IMR-90 (cell line): Measurements from ENCODE around the gene DOCK2. TPM values are rescaled to one million over a fixed set of nuclear protein-coding genes. Genes with fewer than 3 reads are reported as not detected.

Experiments
- ATAC-seq: fragments of 200-7000 bp; cut with Tn5 transposase; 2 replicates; pipeline ENCODE4 v1.9.1; 2020; ENCODE audit warnings: low read depth, mild to moderate bottlenecking, moderate library complexity
- BruUV-seq: library from RNA; stranded (reverse); fragments of 400-500 nt; replicated peaks from 2 replicates; lab custom pipeline; 2021; lab: Mats Ljungman, UMichigan
- CTCF ChIA-PET: fragments of 300-600 bp; formaldehyde crosslinking; extraction: SDS; loops from one replicate; lab custom pipeline; 2021; ENCODE audit warnings: antibody characterized with exemption; lab: Yijun Ruan, JAX
- POLR2A ChIA-PET: fragments of 300-600 bp; sonication (Branson Sonifier 250); formaldehyde crosslinking; loops from one replicate; lab custom pipeline; 2022; ENCODE audit warnings: antibody characterized with exemption; ENCODE audit not compliant: unreplicated experiment; lab: Charles Lee
- DNase-seq: peaks from one replicate; pipeline ENCODE4 v3.0.0; 2013
- H2AFZ ChIP-seq: replicated peaks from 2 replicates; pipeline ENCODE3; 2013; ENCODE audit warnings: low read length, mild to moderate bottlenecking; ENCODE audit not compliant: poor library complexity
- H2AK5ac ChIP-seq: 2 replicates; pipeline ENCODE4 v1.6.1; 2013; ENCODE audit warnings: low read depth, low read length, inconsistent platforms
- H2AK9ac ChIP-seq: replicated peaks from 2 replicates; pipeline ENCODE3; 2013; ENCODE audit warnings: mild to moderate bottlenecking, low read depth, low read length, moderate library complexity; ENCODE audit not compliant: poor library complexity
- H2BK120ac ChIP-seq: 2 replicates; pipeline ENCODE4 v1.6.1; 2013; ENCODE audit warnings: low read depth, low read length, inconsistent platforms
- H2BK15ac ChIP-seq: 3 replicates; pipeline ENCODE4 v1.6.1; 2013; ENCODE audit warnings: low read depth, low read length, inconsistent platforms
- H2BK20ac ChIP-seq: 2 replicates; pipeline ENCODE4 v1.6.1; 2013; ENCODE audit warnings: low read depth, mild to moderate bottlenecking, inconsistent platforms, low read length, moderate library complexity
- H2BK5ac ChIP-seq: 2 replicates; pipeline ENCODE4 v1.6.1; 2013; ENCODE audit warnings: mild to moderate bottlenecking, low read depth, low read length, inconsistent platforms; ENCODE audit not compliant: poor library complexity, severe bottlenecking
- H3K14ac ChIP-seq: replicated peaks from 2 replicates; pipeline ENCODE4 v1.6.1; 2013; ENCODE audit warnings: low read depth, low read length, inconsistent platforms
- H3K18ac ChIP-seq: 2 replicates; pipeline ENCODE4 v1.6.1; 2013; ENCODE audit warnings: low read depth, low read length, control low read depth
- H3K23ac ChIP-seq: 2 replicates; pipeline ENCODE4 v1.6.1; 2013; ENCODE audit warnings: low read depth, low read length, inconsistent platforms
- H3K27ac ChIP-seq: 2 replicates; pipeline ENCODE4 v1.5.1; 2013; ENCODE audit warnings: mild to moderate bottlenecking, control low read depth, low read length; ENCODE audit not compliant: insufficient read depth
- H3K27me3 ChIP-seq: 2 replicates; pipeline ENCODE4 v1.6.1; 2013; ENCODE audit warnings: low read length; ENCODE audit not compliant: control insufficient read depth, insufficient read depth
- H3K36me3 ChIP-seq: 2 replicates; pipeline ENCODE4 v1.6.1; 2013; ENCODE audit warnings: low read length, mixed read lengths; ENCODE audit not compliant: control insufficient read depth, insufficient read depth
- H3K4ac ChIP-seq: 2 replicates; pipeline ENCODE4 v1.6.1; 2013; ENCODE audit warnings: low read depth, low read length, inconsistent platforms
- H3K4me1 ChIP-seq: 2 replicates; pipeline ENCODE4 v1.6.1; 2013; ENCODE audit warnings: low read length, mixed read lengths; ENCODE audit not compliant: control insufficient read depth, insufficient read depth
- H3K4me2 ChIP-seq: 2 replicates; pipeline ENCODE4 v1.6.1; 2013; ENCODE audit warnings: low read depth, mild to moderate bottlenecking, control low read depth, low read length, moderate library complexity
- H3K4me3 ChIP-seq: 2 replicates; pipeline ENCODE4 v1.5.1; 2013; ENCODE audit warnings: low read depth, mild to moderate bottlenecking, control low read depth, low read length, moderate library complexity; ENCODE audit not compliant: insufficient read depth
- H3K56ac ChIP-seq: 2 replicates; pipeline ENCODE4 v1.6.1; 2013; ENCODE audit warnings: low read length, inconsistent platforms; ENCODE audit not compliant: insufficient read depth; ENCODE audit errors: extremely low read depth
- H3K79me1 ChIP-seq, 2 experiments: 2 replicates each; pipeline ENCODE4 v1.6.1; 2013; ENCODE audit warnings: low read length in 2 of 2, inconsistent platforms in 1 of 2, low read depth in 1 of 2
- H3K9ac ChIP-seq: 2 replicates; pipeline ENCODE4 v1.6.1; 2013; ENCODE audit warnings: low read depth, low read length, control low read depth
- H3K9me1 ChIP-seq: 2 replicates; pipeline ENCODE4 v1.6.1; 2013; ENCODE audit warnings: low read length, inconsistent platforms; ENCODE audit not compliant: insufficient read depth
- H3K9me3 ChIP-seq: 2 replicates; pipeline ENCODE4 v1.6.1; 2013; ENCODE audit warnings: low read length; ENCODE audit not compliant: control insufficient read depth, insufficient read depth
- H4K20me1 ChIP-seq: 2 replicates; pipeline ENCODE4 v1.6.1; 2013; ENCODE audit warnings: low read length, inconsistent platforms; ENCODE audit not compliant: insufficient read depth
- H4K5ac ChIP-seq: 2 replicates; pipeline ENCODE4 v1.6.1; 2013; ENCODE audit warnings: mild to moderate bottlenecking, low read depth, low read length, control low read depth
- H4K8ac ChIP-seq, 2 experiments: 2 replicates each; pipeline ENCODE4 v1.6.1; 2013; ENCODE audit warnings: low read depth in 2 of 2, low read length in 2 of 2, control low read depth in 1 of 2, inconsistent platforms in 1 of 2
- H4K91ac ChIP-seq: 2 replicates; pipeline ENCODE4 v1.6.1; 2013; ENCODE audit warnings: low read depth, low read length, inconsistent platforms; ENCODE audit not compliant: insufficient read depth
- BHLHE40 ChIP-seq: fragments of 150-350 bp; IDR thresholded peaks from 2 replicates; pipeline ENCODE4 v1.6.1; 2016; ENCODE audit warnings: mild to moderate bottlenecking, low read depth, low read length
- FOS ChIP-seq: fragments of 150-350 bp; IDR thresholded peaks from 2 replicates; pipeline ENCODE4 v1.6.1; 2016; ENCODE audit warnings: low read depth, low read length
- MAZ ChIP-seq: IDR thresholded peaks from 2 replicates; pipeline ENCODE4 v1.6.1; 2012; ENCODE audit warnings: low read depth, mild to moderate bottlenecking, low read length, improper control_type of control experiment, moderate library complexity, borderline replicate concordance
- MXI1 ChIP-seq: IDR thresholded peaks from 2 replicates; pipeline ENCODE4 v1.6.1; 2012; ENCODE audit warnings: low read depth, mild to moderate bottlenecking, low read length, moderate library complexity, borderline replicate concordance
- NFE2L2 ChIP-seq: fragments of 150-350 bp; IDR thresholded peaks from 2 replicates; pipeline ENCODE4 v1.6.1; 2016; ENCODE audit warnings: low read depth, mild to moderate bottlenecking, low read length
- POLR2A ChIP-seq: IDR thresholded peaks from 2 replicates; pipeline ENCODE4 v1.6.1; 2012; ENCODE audit warnings: mild to moderate bottlenecking, low read depth, low read length
- RAD21 ChIP-seq: IDR thresholded peaks from 2 replicates; pipeline ENCODE4 v1.6.1; 2012; ENCODE audit warnings: low read length, improper control_type of control experiment
- RCOR1 ChIP-seq: IDR thresholded peaks from 2 replicates; pipeline ENCODE4 v1.6.1; 2012; ENCODE audit warnings: mild to moderate bottlenecking, low read length, improper control_type of control experiment; ENCODE audit not compliant: insufficient replicate concordance
- SMC3 ChIP-seq: fragments of 150-350 bp; IDR thresholded peaks from 2 replicates; pipeline ENCODE4 v1.6.1; 2016; ENCODE audit warnings: low read depth, mild to moderate bottlenecking, antibody characterized with exemption, low read length, moderate library complexity
- WGBS, 2 experiments: methylation state at CpG; one replicate each; pipeline versions ENCODE4 v1.1.5 to v1.1.7; 2013; ENCODE audit warnings: missing lambda C conversion rate in 2 of 2; ENCODE audit not compliant: insufficient read length in 1 of 2; ENCODE audit errors: extremely low coverage in 2 of 2; 5-methylcytosine and 5-hydroxymethylcytosine counted together
- dilution Hi-C: fragments of 300-500 bp; cut with HindIII; formaldehyde crosslinking; loops from one replicate; pipeline ENCODE4 v1.14.3; 2018; ENCODE audit warnings: low sequenced_read_pairs; ENCODE audit not compliant: unreplicated experiment
- in situ Hi-C: fragments of 300-500 bp; cut with MboI; formaldehyde crosslinking; loops from 3 replicates; pipeline ENCODE4 v1.14.3; 2019; ENCODE audit warnings: low sequenced_read_pairs, inconsistent platforms, mixed read lengths
- intact Hi-C: fragments of 100-400 bp; cut with micrococcal nuclease; formaldehyde crosslinking; loops from 2 replicates; pipeline ENCODE4 v1.10.0; 2022
- polyA plus RNA-seq, 3 experiments: library from polyadenylated mRNA; depleted of rRNA; stranded (reverse); fragments of >200 nt; gene quantifications; 2 replicates each; pipeline ENCODE4 v1.2.3, GENCODE V29; 2012; ENCODE audit warnings: low replicate concordance in 1 of 3
- total RNA-seq: library from RNA; depleted of rRNA; stranded (reverse); fragments of >200 nt; gene quantifications from 2 replicates; pipeline ENCODE4 v1.2.3, GENCODE V29; 2012
- TF ChIP-seq, protein P1 (sequence below): fragments of 150-350 bp; IDR thresholded peaks from 2 replicates; pipeline ENCODE4 v1.6.1; 2016; ENCODE audit warnings: low read depth, mild to moderate bottlenecking, low read length, moderate library complexity, borderline replicate concordance
- TF ChIP-seq, protein P2 (sequence below): fragments of 150-350 bp; IDR thresholded peaks from 2 replicates; pipeline ENCODE4 v1.6.1; 2017; ENCODE audit warnings: mild to moderate bottlenecking, antibody characterized with exemption, low read length, low read depth

DOCK2 gene
- total and polyA plus RNA-seq, 2 of the 4 experiments (the other 2 are of a cell fraction), result 0.72 to 3.0 TPM

DNA sequence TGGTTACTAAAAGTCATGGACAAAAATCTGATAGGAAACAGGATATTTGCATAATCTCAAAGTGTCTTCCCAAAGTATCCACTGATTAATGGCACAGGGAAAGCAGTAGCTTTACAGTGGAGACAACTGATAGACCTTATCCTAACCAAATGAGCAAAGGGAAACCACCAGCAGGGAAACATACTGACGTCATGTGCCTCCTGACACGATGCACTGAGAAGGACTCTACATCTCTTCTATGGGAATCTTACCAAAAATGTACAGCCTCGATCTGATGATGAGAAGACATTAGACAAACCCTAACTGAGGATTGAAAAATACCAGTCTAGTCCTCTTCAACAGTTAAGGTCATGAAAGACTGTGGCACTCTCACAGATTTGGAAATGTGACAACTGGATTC is 177.0 kb downstream of the DOCK2 start:
- TF ChIP-seq RAD21, result no peak
- TF ChIP-seq MXI1, result no peak
- TF ChIP-seq, protein P1, sequence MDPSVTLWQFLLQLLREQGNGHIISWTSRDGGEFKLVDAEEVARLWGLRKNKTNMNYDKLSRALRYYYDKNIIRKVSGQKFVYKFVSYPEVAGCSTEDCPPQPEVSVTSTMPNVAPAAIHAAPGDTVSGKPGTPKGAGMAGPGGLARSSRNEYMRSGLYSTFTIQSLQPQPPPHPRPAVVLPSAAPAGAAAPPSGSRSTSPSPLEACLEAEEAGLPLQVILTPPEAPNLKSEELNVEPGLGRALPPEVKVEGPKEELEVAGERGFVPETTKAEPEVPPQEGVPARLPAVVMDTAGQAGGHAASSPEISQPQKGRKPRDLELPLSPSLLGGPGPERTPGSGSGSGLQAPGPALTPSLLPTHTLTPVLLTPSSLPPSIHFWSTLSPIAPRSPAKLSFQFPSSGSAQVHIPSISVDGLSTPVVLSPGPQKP, result no peak
- no peak for TF ChIP-seq MAZ
- TF ChIP-seq SMC3, result no peak
- TF ChIP-seq RCOR1, result no peak
- TF ChIP-seq POLR2A, result no peak
- TF ChIP-seq, protein P2, sequence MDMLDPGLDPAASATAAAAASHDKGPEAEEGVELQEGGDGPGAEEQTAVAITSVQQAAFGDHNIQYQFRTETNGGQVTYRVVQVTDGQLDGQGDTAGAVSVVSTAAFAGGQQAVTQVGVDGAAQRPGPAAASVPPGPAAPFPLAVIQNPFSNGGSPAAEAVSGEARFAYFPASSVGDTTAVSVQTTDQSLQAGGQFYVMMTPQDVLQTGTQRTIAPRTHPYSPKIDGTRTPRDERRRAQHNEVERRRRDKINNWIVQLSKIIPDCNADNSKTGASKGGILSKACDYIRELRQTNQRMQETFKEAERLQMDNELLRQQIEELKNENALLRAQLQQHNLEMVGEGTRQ, result no peak
- no peak for TF ChIP-seq BHLHE40
- TF ChIP-seq NFE2L2, result no peak
- no peak for TF ChIP-seq FOS
- Histone ChIP-seq H3K79me1 (no peaks in the 10 kb centered on the region), H3K4me3 (no peak overlapping the region), H3K4ac (no peak overlapping the region), H3K9me3 (no peaks in the 10 kb centered on the region), H3K18ac (peak overlapping the region; percentile 16; the same call in 1 of the 2 replicates), H3K27me3 (no peaks in the 10 kb centered on the region), H4K20me1 (no peaks in the 10 kb centered on the region), H2BK120ac (no peak overlapping the region; the same call in 1 of the 2 replicates), H3K27ac (no peak overlapping the region), H3K23ac (no peak overlapping the region), H4K5ac (no peak overlapping the region), H2BK15ac (no peak overlapping the region), H2BK20ac (no peak overlapping the region), H4K91ac (no peak overlapping the region), H3K14ac (no peak overlapping the region), H2AK5ac (no peak overlapping the region), H3K4me2 (no peak overlapping the region), H3K9me1 (no peaks in the 10 kb centered on the region; the same call in 1 of the 2 replicates), H2BK5ac (no peak overlapping the region), H2AK9ac (no peak overlapping the region), H4K8ac (no peak overlapping the region), H2AFZ (no peak overlapping the region), H3K56ac (no peak overlapping the region), H3K4me1 (no peaks in the 10 kb centered on the region), H3K9ac (no peak overlapping the region), H3K36me3 (no peaks in the 10 kb centered on the region)
- in situ Hi-C loops (no loop called here), intact Hi-C loops (no loop called here), dilution Hi-C loops (no loop called here)
- ChIA-PET CTCF (no interaction called here), POLR2A (no interaction called here)
- ATAC-seq (no peak), DNase-seq (no peak)
- BruUV-seq, result no TSS peak
- no CpG with 5 or more reads among the region's 3 CpGs for WGBS, 2 experiments
